Measurements from ENCODE around the gene TBC1D14.
"Not testable (repeated sequence)": the region's sequence is repeated elsewhere in the genome, so short reads cannot be mapped to it uniquely, and the experiment has no call there.

The TBC1D14 gene

GRCh38 chr4:6911917-6912316 is 2.3 kb downstream of the TBC1D14 start:
- not testable (repeated sequence) for H2AK5ac ChIP-seq (ENCODE audit: low read length); H3K4me2 ChIP-seq (ENCODE audit: low read length); H3K36me3 ChIP-seq (ENCODE audit: control insufficient read depth in 1 of 2, insufficient read depth in 2 of 2, low read length in 2 of 2); H4K12ac ChIP-seq (ENCODE audit: low read depth, low read length); H3K27ac ChIP-seq (ENCODE audit: low read depth, low read length); H3K27me3 ChIP-seq (ENCODE audit: insufficient read depth, low read length); H3K18ac ChIP-seq (ENCODE audit: low read length); H2BK120ac ChIP-seq (ENCODE audit: insufficient read depth, low read length, poor library complexity); H3K9me3 ChIP-seq (ENCODE audit: insufficient read depth, low read depth, low read length); H3K23ac ChIP-seq (ENCODE audit: low read length); H2BK5ac ChIP-seq (ENCODE audit: low read depth, low read length, poor library complexity); H3K14ac ChIP-seq (ENCODE audit: low read length); H4K91ac ChIP-seq (ENCODE audit: low read depth, low read length); H3K4me3 ChIP-seq (ENCODE audit: low read depth, low read length); H3K4ac ChIP-seq (ENCODE audit: low read depth, low read length); H3K9ac ChIP-seq (ENCODE audit: low read length); DNase-seq; H4K8ac ChIP-seq (ENCODE audit: low read depth, low read length); H2BK12ac ChIP-seq (ENCODE audit: low read length); H2AFZ ChIP-seq (ENCODE audit: insufficient read depth, low read length, poor library complexity)
- peaks cover 13% of the 10 kb centered on the region for H3K79me1 ChIP-seq (ENCODE audit: low read length)
- no CpG with 5 or more reads among the region's 10 CpGs for WGBS (ENCODE audit: extremely low coverage, insufficient coverage, insufficient read length)
- peaks cover 11% of the 10 kb centered on the region for H3K79me2 ChIP-seq (ENCODE audit: control insufficient read depth, insufficient read depth, low read length, poor library complexity)
- H3K4me1 ChIP-seq (ENCODE audit: control insufficient read depth in 1 of 2, insufficient read depth in 2 of 2, low read length in 2 of 2) = peaks cover 27 to 33% of the 10 kb centered on the region in 2 experiments

- Histone ChIP-seq H3K27ac (ENCODE audit: low read depth, low read length) (no peak overlapping the region), H4K12ac (ENCODE audit: low read depth, low read length) (no peak overlapping the region), H3K79me2 (ENCODE audit: control insufficient read depth, insufficient read depth, low read length, poor library complexity) (peaks cover 11% of the 10 kb centered on the region), H3K36me3 (ENCODE audit: control insufficient read depth in 1 of 2, insufficient read depth in 2 of 2, low read length in 2 of 2) (no peaks in the 10 kb centered on the region), H3K4me1 (ENCODE audit: control insufficient read depth in 1 of 2, insufficient read depth in 2 of 2, low read length in 2 of 2) (peaks cover 31 to 37% of the 10 kb centered on the region in 2 experiments), H3K9ac (ENCODE audit: low read length) (no peak overlapping the region), H2BK12ac (ENCODE audit: low read length) (no peak overlapping the region), H3K27me3 (ENCODE audit: insufficient read depth, low read length) (no peaks in the 10 kb centered on the region), H2BK120ac (ENCODE audit: insufficient read depth, low read length, poor library complexity) (no peak overlapping the region), H3K23ac (ENCODE audit: low read length) (no peak overlapping the region), H3K79me1 (ENCODE audit: low read length) (peaks cover 13% of the 10 kb centered on the region), H4K8ac (ENCODE audit: low read depth, low read length) (no peak overlapping the region), H3K18ac (ENCODE audit: low read length) (no peak overlapping the region), H3K14ac (ENCODE audit: low read length) (no peak overlapping the region), H3K4ac (ENCODE audit: low read depth, low read length) (no peak overlapping the region), H4K91ac (ENCODE audit: low read depth, low read length) (no peak overlapping the region), H2AK5ac (ENCODE audit: low read length) (no peak overlapping the region), H2AFZ (ENCODE audit: insufficient read depth, low read length, poor library complexity) (no peak overlapping the region), H3K4me3 (ENCODE audit: low read depth, low read length) (no peak overlapping the region), H2BK5ac (ENCODE audit: low read depth, low read length, poor library complexity) (no peak overlapping the region), H3K9me3 (ENCODE audit: insufficient read depth, low read depth, low read length) (no peaks in the 10 kb centered on the region), H3K4me2 (ENCODE audit: low read length) (no peak overlapping the region)
- DNase-seq = no peak
- no CpG with 5 or more reads among the region's 4 CpGs for WGBS (ENCODE audit: extremely low coverage, insufficient coverage, insufficient read length)
Measured at GRCh38 chr4:6912441-6912840, 2.8 kb downstream of the TBC1D14 start.

- H3K23ac ChIP-seq (ENCODE audit: low read length) = no peak overlapping the region
- no peak overlapping the region for H4K8ac ChIP-seq (ENCODE audit: low read depth, low read length)
- H3K9ac ChIP-seq (ENCODE audit: low read length) = no peak overlapping the region
- H4K91ac ChIP-seq (ENCODE audit: low read depth, low read length) = no peak overlapping the region
- H4K12ac ChIP-seq (ENCODE audit: low read depth, low read length) = no peak overlapping the region
- H3K9me3 ChIP-seq (ENCODE audit: insufficient read depth, low read depth, low read length) = no peaks in the 10 kb centered on the region
- H3K79me2 ChIP-seq (ENCODE audit: control insufficient read depth, insufficient read depth, low read length, poor library complexity) = peaks cover 11% of the 10 kb centered on the region
- no peak for DNase-seq
- H3K4me1 ChIP-seq (ENCODE audit: control insufficient read depth in 1 of 2, insufficient read depth in 2 of 2, low read length in 2 of 2) = peaks cover 33 to 40% of the 10 kb centered on the region in 2 experiments
- H3K79me1 ChIP-seq (ENCODE audit: low read length) = peaks cover 13% of the 10 kb centered on the region
- H2BK12ac ChIP-seq (ENCODE audit: low read length) = no peak overlapping the region
- H2BK5ac ChIP-seq (ENCODE audit: low read depth, low read length, poor library complexity) = no peak overlapping the region
- H3K4ac ChIP-seq (ENCODE audit: low read depth, low read length) = no peak overlapping the region
- H3K14ac ChIP-seq (ENCODE audit: low read length) = no peak overlapping the region
- no peak overlapping the region for H3K18ac ChIP-seq (ENCODE audit: low read length)
- no peaks in the 10 kb centered on the region for H3K36me3 ChIP-seq (ENCODE audit: control insufficient read depth in 1 of 2, insufficient read depth in 2 of 2, low read length in 2 of 2)
- H2AFZ ChIP-seq (ENCODE audit: insufficient read depth, low read length, poor library complexity) = no peak overlapping the region
- no peak overlapping the region for H2BK120ac ChIP-seq (ENCODE audit: insufficient read depth, low read length, poor library complexity)
- no CpG with 5 or more reads among the region's 6 CpGs for WGBS (ENCODE audit: extremely low coverage, insufficient coverage, insufficient read length)
- H3K4me3 ChIP-seq (ENCODE audit: low read depth, low read length) = no peak overlapping the region
- no peaks in the 10 kb centered on the region for H3K27me3 ChIP-seq (ENCODE audit: insufficient read depth, low read length)
- H2AK5ac ChIP-seq (ENCODE audit: low read length) = no peak overlapping the region
- H3K4me2 ChIP-seq (ENCODE audit: low read length) = no peak overlapping the region
- no peak overlapping the region for H3K27ac ChIP-seq (ENCODE audit: low read depth, low read length)
Measured at GRCh38 chr4:6913350-6913905, 3.8 kb downstream of the TBC1D14 start.

GRCh38 chr4:6914448-6914847 is 4.8 kb downstream of the TBC1D14 start:
- no peak overlapping the region for H3K23ac ChIP-seq (ENCODE audit: low read length)
- no peak overlapping the region for H3K14ac ChIP-seq (ENCODE audit: low read length)
- no peak overlapping the region for H4K12ac ChIP-seq (ENCODE audit: low read depth, low read length)
- DNase-seq = peak in 1 of 2 donors; percentile 63
- no peak overlapping the region for H2AK5ac ChIP-seq (ENCODE audit: low read length)
- WGBS (ENCODE audit: extremely low coverage, insufficient coverage, insufficient read length) = no CpG with 5 or more reads among the region's 9 CpGs
- no peaks in the 10 kb centered on the region for H3K36me3 ChIP-seq (ENCODE audit: control insufficient read depth in 1 of 2, insufficient read depth in 2 of 2, low read length in 2 of 2)
- H2BK5ac ChIP-seq (ENCODE audit: low read depth, low read length, poor library complexity) = no peak overlapping the region
- peaks cover 8% of the 10 kb centered on the region for H3K79me2 ChIP-seq (ENCODE audit: control insufficient read depth, insufficient read depth, low read length, poor library complexity)
- no peak overlapping the region for H4K8ac ChIP-seq (ENCODE audit: low read depth, low read length)
- H3K4me2 ChIP-seq (ENCODE audit: low read length) = no peak overlapping the region
- no peak overlapping the region for H3K4ac ChIP-seq (ENCODE audit: low read depth, low read length)
- no peak overlapping the region for H3K18ac ChIP-seq (ENCODE audit: low read length)
- H3K9me3 ChIP-seq (ENCODE audit: insufficient read depth, low read depth, low read length) = no peaks in the 10 kb centered on the region
- no peak overlapping the region for H2AFZ ChIP-seq (ENCODE audit: insufficient read depth, low read length, poor library complexity)
- no peaks in the 10 kb centered on the region for H3K27me3 ChIP-seq (ENCODE audit: insufficient read depth, low read length)
- no peak overlapping the region for H2BK12ac ChIP-seq (ENCODE audit: low read length)
- no peak overlapping the region for H4K91ac ChIP-seq (ENCODE audit: low read depth, low read length)
- no peak overlapping the region for H2BK120ac ChIP-seq (ENCODE audit: insufficient read depth, low read length, poor library complexity)
- no peak overlapping the region for H3K9ac ChIP-seq (ENCODE audit: low read length)
- H3K4me1 ChIP-seq (ENCODE audit: control insufficient read depth in 1 of 2, insufficient read depth in 2 of 2, low read length in 2 of 2) = peaks cover 29 to 34% of the 10 kb centered on the region in 2 experiments
- peaks cover 7% of the 10 kb centered on the region for H3K79me1 ChIP-seq (ENCODE audit: low read length)
- no peak overlapping the region for H3K4me3 ChIP-seq (ENCODE audit: low read depth, low read length)
- H3K27ac ChIP-seq (ENCODE audit: low read depth, low read length) = no peak overlapping the region

All from trophoblast cell (in vitro differentiated cells and primary cell).